K562 (cell line): ENCODE data around the gene RARRES2. TPM values are rescaled to one million over a fixed set of nuclear protein-coding genes. Genes with fewer than 3 reads are reported as not detected.
A peak's percentile ranks its signal among the peaks of the same experiment; 100 is the strongest.

Source experiments
- ATF6 ChIP-seq: sonication (generic); formaldehyde crosslinking; IDR thresholded peaks from 2 replicates; pipeline ENCODE4 v1.4.0; 2020; ENCODE audit warnings: mild to moderate bottlenecking, missing genetic modification reagents
- BRCA1 ChIP-seq, 2 experiments: fragments of 450-650 bp in 1 of 2; sonication (generic) in 1 of 2; formaldehyde crosslinking in 1 of 2; IDR thresholded peaks; 2 replicates each; pipeline versions ENCODE4 v1.5.0 to v1.6.1; 2017 to 2020; ENCODE audit warnings: mild to moderate bottlenecking in 1 of 2, missing genetic modification reagents in 1 of 2
- CBFB ChIP-seq: sonication (generic); formaldehyde crosslinking; IDR thresholded peaks from 2 replicates; pipeline ENCODE4 v1.4.0; 2020; ENCODE audit warnings: mild to moderate bottlenecking, missing genetic modification reagents
- CC2D1A ChIP-seq: fragments of 450-650 bp; IDR thresholded peaks from 2 replicates; pipeline ENCODE4 v1.6.1; 2017; ENCODE audit warnings: mild to moderate bottlenecking
- DPF2 ChIP-seq: fragments of 450-650 bp; IDR thresholded peaks from 2 replicates; pipeline ENCODE4 v1.6.1; 2016
- GATAD2A ChIP-seq: fragments of 450-650 bp; IDR thresholded peaks from 2 replicates; pipeline ENCODE4 v1.6.1; 2017
- HDAC1 ChIP-seq, 2 experiments: fragments of 450-650 bp; IDR thresholded peaks; 2 replicates each; pipeline ENCODE4 v1.6.1; 2016 to 2017; ENCODE audit warnings: inconsistent platforms in 1 of 2, mild to moderate bottlenecking in 1 of 2, moderate library complexity in 1 of 2
- HSF4 ChIP-seq: fragments of 250-450 bp; sonication (Bioruptor Pico); IDR thresholded peaks from 2 replicates; pipeline ENCODE4 v2.1.2; 2022; ENCODE audit warnings: mild to moderate bottlenecking, moderate library complexity, borderline replicate concordance
- KAT2B ChIP-seq: IDR thresholded peaks from one replicate; pipeline ENCODE4 v1.6.1; 2012; ENCODE audit warnings: low read depth, mild to moderate bottlenecking, control low read depth, inconsistent platforms, low read length, moderate library complexity
- LARP7 ChIP-seq: fragments of 450-650 bp; IDR thresholded peaks from 2 replicates; pipeline ENCODE4 v1.6.1; 2016
- NFIX ChIP-seq: fragments of 250-450 bp; sonication (Bioruptor Pico); IDR thresholded peaks from 2 replicates; pipeline ENCODE4 v1.4.0; 2020; ENCODE audit warnings: low read depth, mild to moderate bottlenecking, moderate library complexity
- TEAD2 ChIP-seq: fragments of 450-650 bp; IDR thresholded peaks from 2 replicates; pipeline ENCODE4 v1.6.1; 2016; ENCODE audit warnings: missing genetic modification characterization, control low read depth, missing compliant biosample characterization
- ZFP30 ChIP-seq: fragments of 250-450 bp; sonication (Bioruptor Pico); IDR thresholded peaks from 2 replicates; pipeline ENCODE4 v1.8.0; 2022; ENCODE audit warnings: moderate library complexity, mild to moderate bottlenecking, inconsistent platforms, borderline replicate concordance
- ZHX1 ChIP-seq: fragments of 150-350 bp; conservative IDR thresholded peaks from 2 replicates; pipeline ENCODE4 v1.6.1; 2014; ENCODE audit warnings: low read length
- ZNF175 ChIP-seq: fragments of 200-800 bp; sonication (Bioruptor generic); IDR thresholded peaks from 2 replicates; pipeline ENCODE4 v1.6.1; 2016; ENCODE audit warnings: low read depth, mild to moderate bottlenecking, missing genetic modification characterization, missing compliant biosample characterization
- ZNF212 ChIP-seq: fragments of 450-650 bp; formaldehyde crosslinking; IDR thresholded peaks from 2 replicates; pipeline ENCODE4 v1.4.0; 2020; ENCODE audit warnings: mild to moderate bottlenecking
- ZNF311 ChIP-seq: fragments of 250-450 bp; sonication (Bioruptor Pico); IDR thresholded peaks from 2 replicates; pipeline ENCODE4 v1.4.0; 2020; ENCODE audit warnings: mild to moderate bottlenecking, moderate library complexity
- ZNF347 ChIP-seq: fragments of 450-650 bp; formaldehyde crosslinking; IDR thresholded peaks from 2 replicates; pipeline ENCODE4 v1.4.0; 2020; ENCODE audit warnings: low read depth, mild to moderate bottlenecking, moderate library complexity
- ZNF655 ChIP-seq: fragments of 250-450 bp; sonication (Bioruptor Pico); IDR thresholded peaks from 2 replicates; pipeline ENCODE4 v1.5.0; 2021
- ZNF696 ChIP-seq: fragments of 250-450 bp; sonication (Bioruptor Pico); conservative IDR thresholded peaks from 2 replicates; pipeline ENCODE4 v1.4.0; 2020; ENCODE audit warnings: mild to moderate bottlenecking, moderate library complexity
- polyA plus RNA-seq, 8 experiments: library from polyadenylated mRNA; depleted of rRNA in 4 of 8; stranded (reverse) in 5 of 8; unstranded in 3 of 8; fragments of >200 nt; fragmentation: Nextera tagmentation in 2 of 8; fragmentation: Illumina TruSeq in 1 of 8; extraction: Ambion mirVana in 2 of 8; extraction: Trizol in 1 of 8; gene quantifications; 2 replicates each; pipeline versions ENCODE4 v1.2.1 to v1.2.3, GENCODE V29; 2011 to 2014; ENCODE audit warnings: inconsistent platforms in 1 of 8, missing spikeins in 1 of 8
- total RNA-seq, 7 experiments: library from RNA; depleted of rRNA in 6 of 7; stranded (reverse); fragments of >200 nt in 6 of 7; fragmentation: Illumina TruSeq in 2 of 7; extraction: Trizol in 2 of 7; gene quantifications; 2 replicates each; pipeline versions ENCODE4 v1.2.1 to v1.2.3, GENCODE V29; 2011 to 2021; ENCODE audit warnings: low replicate concordance in 1 of 7
- TF ChIP-seq, protein P1 (sequence below): fragments of 450-650 bp; conservative IDR thresholded peaks from 2 replicates; pipeline ENCODE4 v1.6.1; 2016; ENCODE audit warnings: missing genetic modification characterization, low read depth, mild to moderate bottlenecking, missing compliant biosample characterization, moderate library complexity

Gene RARRES2
- total and polyA plus RNA-seq, 9 of the 15 experiments (the other 6 are each of a cell fraction or from before 2014, with no cell fraction given) = 0.11 to 1.7 (median 0.23) TPM; not detected in 6

DNA sequence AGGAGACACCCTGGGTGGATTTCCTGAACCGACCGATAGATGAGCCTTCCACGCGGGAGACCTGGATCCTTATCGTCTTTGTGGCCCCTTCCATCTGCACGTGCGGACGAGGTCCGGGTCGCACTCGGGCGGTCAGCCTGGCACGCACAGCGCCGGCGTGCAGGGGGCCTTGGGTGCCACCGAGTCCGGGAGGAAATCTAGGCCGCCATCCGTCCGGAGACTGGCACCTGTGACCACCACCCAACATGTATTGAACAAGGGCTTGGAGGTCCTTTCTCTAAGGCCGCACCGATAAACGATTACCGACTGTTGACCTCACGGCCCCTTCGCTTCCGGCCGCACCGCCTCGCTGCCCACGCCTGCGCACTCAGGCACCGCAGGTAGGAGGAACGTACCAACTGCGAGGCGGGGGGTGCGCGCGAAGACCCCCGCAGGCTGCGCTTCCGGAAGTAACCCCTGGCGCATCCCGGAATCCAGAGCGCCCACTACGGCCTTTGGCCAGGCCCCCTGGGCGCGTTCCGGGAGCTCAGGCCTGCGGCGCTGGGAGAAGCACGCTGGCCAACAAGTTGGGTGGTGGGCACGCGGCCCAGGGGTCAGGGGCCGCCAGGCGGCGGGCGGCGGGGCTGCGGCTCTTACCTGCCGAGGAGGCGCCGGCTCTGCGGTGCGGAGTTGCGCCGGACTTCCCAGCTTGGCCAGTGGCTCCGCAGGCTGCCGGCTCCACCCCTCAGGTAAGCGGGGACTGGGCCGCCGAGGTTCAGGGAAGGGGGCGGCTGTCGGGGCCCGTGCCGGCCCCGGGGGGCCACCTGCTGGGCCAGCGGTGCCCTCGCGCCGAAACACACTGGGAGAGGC is 18.4 kb downstream of the RARRES2 start, which contains the start of the genes ACTR3C and LRRC61 (continued):
- TF ChIP-seq ZHX1 = 0 out of 2 replicates have a peak, but pooled peaks have one; percentile 71
- no peak for TF ChIP-seq ZFP30
- TF ChIP-seq GATAD2A = peak; percentile 97
- peak; percentile 57; the same call in 1 of the 2 replicates for TF ChIP-seq ZNF347
- no peak for TF ChIP-seq BRCA1 (IDR thresholded peaks at IDR 0.05)
- no peak for TF ChIP-seq BRCA1 (CRISPR knock-in tag; IDR thresholded peaks at IDR 0.05)
- TF ChIP-seq ATF6 (CRISPR knock-in tag) = peak; percentile 19; the same call in 1 of the 2 replicates
- TF ChIP-seq CBFB (CRISPR knock-in tag) = peak; percentile 85; the same call in 1 of the 2 replicates
- 0 out of 2 replicates have a peak, but pooled peaks have one; percentile 31 for TF ChIP-seq TEAD2 (tag)
- TF ChIP-seq ZNF311 (CRISPR knock-in tag) = 0 out of 2 replicates have a peak, but pooled peaks have one; percentile 76
- no peak for TF ChIP-seq ZNF696 (CRISPR knock-in tag)
- peak in 1 of 2 experiments; percentile 78; a peak in 2 of 4 replicates for TF ChIP-seq HDAC1 (IDR thresholded peaks at IDR 0.05)
- no peak for TF ChIP-seq ZNF655 (CRISPR knock-in tag)
- TF ChIP-seq DPF2 = peak; percentile 85
- TF ChIP-seq KAT2B = no peak
- peak; percentile 75; the same call in 1 of the 2 replicates for TF ChIP-seq ZNF212 (CRISPR knock-in tag)
- no peak for TF ChIP-seq NFIX (CRISPR knock-in tag)
- no peak for TF ChIP-seq ZNF175 (CRISPR knock-in tag)
- TF ChIP-seq, protein P1, sequence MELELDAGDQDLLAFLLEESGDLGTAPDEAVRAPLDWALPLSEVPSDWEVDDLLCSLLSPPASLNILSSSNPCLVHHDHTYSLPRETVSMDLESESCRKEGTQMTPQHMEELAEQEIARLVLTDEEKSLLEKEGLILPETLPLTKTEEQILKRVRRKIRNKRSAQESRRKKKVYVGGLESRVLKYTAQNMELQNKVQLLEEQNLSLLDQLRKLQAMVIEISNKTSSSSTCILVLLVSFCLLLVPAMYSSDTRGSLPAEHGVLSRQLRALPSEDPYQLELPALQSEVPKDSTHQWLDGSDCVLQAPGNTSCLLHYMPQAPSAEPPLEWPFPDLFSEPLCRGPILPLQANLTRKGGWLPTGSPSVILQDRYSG (tag) = peak; percentile 88
- TF ChIP-seq CC2D1A = peak; percentile 19; the same call in 1 of the 2 replicates
- TF ChIP-seq HSF4 (CRISPR knock-in tag) = peak; percentile 51; the same call in 1 of the 2 replicates
- TF ChIP-seq LARP7 = 0 out of 2 replicates have a peak, but pooled peaks have one; percentile 66
